ENCODE measurements around the gene SLAIN2.
"Not testable (repeated sequence)": the region's sequence is repeated elsewhere in the genome, so short reads cannot be mapped to it uniquely, and the experiment has no call there.

Gene SLAIN2

GRCh38 chr4:48340965-48341775 lies at the start of gene SLAIN2:
TSS of gene SLAIN2 (plus strand) at chr4:48341529. CDS start at chr4:48341740, 211 bp downstream.
- H3K4me3 ChIP-seq (ENCODE audit: low read depth, low read length): peak within 1 kb of the TSS; percentile 100
- H3K27ac ChIP-seq (ENCODE audit: low read depth, low read length): peak within 1 kb of the TSS; percentile 86
- no peaks in the 10 kb centered on the region for H3K9me3 ChIP-seq (ENCODE audit: control insufficient read depth, insufficient read depth, low read depth, low read length)
- H3K36me3 ChIP-seq (ENCODE audit: control insufficient read depth, insufficient read depth, low read length): no peaks in the 10 kb centered on the region; the same call in 1 of the 2 replicates
- H3K9ac ChIP-seq (ENCODE audit: low read length): peak within 1 kb of the TSS; percentile 89
- no peaks in the 10 kb centered on the region for H3K27me3 ChIP-seq (ENCODE audit: control insufficient read depth, insufficient read depth, low read length)
- peaks cover 36% of the 10 kb centered on the region for H3K4me1 ChIP-seq (ENCODE audit: control insufficient read depth, insufficient read depth, low read length)

GRCh38 chr4:48292218-48292790 lies 49.0 kb upstream of the SLAIN2 start:
- H3K27me3 ChIP-seq (ENCODE audit: control insufficient read depth, insufficient read depth, low read length); H3K4me1 ChIP-seq (ENCODE audit: control insufficient read depth, insufficient read depth, low read length); H3K9ac ChIP-seq (ENCODE audit: low read length); H3K36me3 ChIP-seq (ENCODE audit: control insufficient read depth, insufficient read depth, low read length); H3K27ac ChIP-seq (ENCODE audit: low read depth, low read length); H3K4me3 ChIP-seq (ENCODE audit: low read depth, low read length): not testable (repeated sequence)
- peaks cover 13% of the 10 kb centered on the region for H3K9me3 ChIP-seq (ENCODE audit: control insufficient read depth, insufficient read depth, low read depth, low read length)

GRCh38 chr4:48295116-48295515 lies 46.2 kb upstream of the SLAIN2 start:
- Histone ChIP-seq H3K27ac (ENCODE audit: low read depth, low read length) (no peak overlapping the region), H3K36me3 (ENCODE audit: control insufficient read depth, insufficient read depth, low read length) (no peaks in the 10 kb centered on the region), H3K4me1 (ENCODE audit: control insufficient read depth, insufficient read depth, low read length) (no peaks in the 10 kb centered on the region), H3K4me3 (ENCODE audit: low read depth, low read length) (no peak overlapping the region), H3K9me3 (ENCODE audit: control insufficient read depth, insufficient read depth, low read depth, low read length) (peaks cover 13% of the 10 kb centered on the region), H3K9ac (ENCODE audit: low read length) (no peak overlapping the region), H3K27me3 (ENCODE audit: control insufficient read depth, insufficient read depth, low read length) (no peaks in the 10 kb centered on the region)

GRCh38 chr4:48296365-48296764 lies 45.0 kb upstream of the SLAIN2 start:
- Histone ChIP-seq H3K27ac (ENCODE audit: low read depth, low read length) (no peak overlapping the region), H3K4me1 (ENCODE audit: control insufficient read depth, insufficient read depth, low read length) (no peaks in the 10 kb centered on the region), H3K27me3 (ENCODE audit: control insufficient read depth, insufficient read depth, low read length) (no peaks in the 10 kb centered on the region), H3K9me3 (ENCODE audit: control insufficient read depth, insufficient read depth, low read depth, low read length) (peaks cover 11% of the 10 kb centered on the region), H3K4me3 (ENCODE audit: low read depth, low read length) (no peak overlapping the region), H3K36me3 (ENCODE audit: control insufficient read depth, insufficient read depth, low read length) (no peaks in the 10 kb centered on the region), H3K9ac (ENCODE audit: low read length) (no peak overlapping the region)

GRCh38 chr4:48297256-48297846 lies 44.0 kb upstream of the SLAIN2 start:
- Histone ChIP-seq H3K27me3 (ENCODE audit: control insufficient read depth, insufficient read depth, low read length) (no peaks in the 10 kb centered on the region), H3K27ac (ENCODE audit: low read depth, low read length) (no peak overlapping the region), H3K4me3 (ENCODE audit: low read depth, low read length) (no peak overlapping the region), H3K9ac (ENCODE audit: low read length) (no peak overlapping the region), H3K36me3 (ENCODE audit: control insufficient read depth, insufficient read depth, low read length) (no peaks in the 10 kb centered on the region), H3K9me3 (ENCODE audit: control insufficient read depth, insufficient read depth, low read depth, low read length) (0 out of 2 replicates have a peak, but pooled peaks cover 7% of the 10 kb centered on the region), H3K4me1 (ENCODE audit: control insufficient read depth, insufficient read depth, low read length) (no peaks in the 10 kb centered on the region)

- no peaks in the 10 kb centered on the region for H3K27me3 ChIP-seq (ENCODE audit: control insufficient read depth, insufficient read depth, low read length)
- no peaks in the 10 kb centered on the region for H3K36me3 ChIP-seq (ENCODE audit: control insufficient read depth, insufficient read depth, low read length)
- no peaks in the 10 kb centered on the region for H3K9me3 ChIP-seq (ENCODE audit: control insufficient read depth, insufficient read depth, low read depth, low read length)
- H3K4me1 ChIP-seq (ENCODE audit: control insufficient read depth, insufficient read depth, low read length): no peaks in the 10 kb centered on the region
- H3K27ac ChIP-seq (ENCODE audit: low read depth, low read length): no peak overlapping the region
- H3K4me3 ChIP-seq (ENCODE audit: low read depth, low read length): no peak overlapping the region
- no peak overlapping the region for H3K9ac ChIP-seq (ENCODE audit: low read length)
Measured at GRCh38 chr4:48299560-48299959, 41.8 kb upstream of the SLAIN2 start.

GRCh38 chr4:48300004-48300403 lies 41.3 kb upstream of the SLAIN2 start:
- H3K27ac ChIP-seq (ENCODE audit: low read depth, low read length): no peak overlapping the region

GRCh38 chr4:48305508-48305907 lies 35.8 kb upstream of the SLAIN2 start:
- H3K9me3 ChIP-seq (ENCODE audit: control insufficient read depth, insufficient read depth, low read depth, low read length): no peaks in the 10 kb centered on the region
- H3K9ac ChIP-seq (ENCODE audit: low read length): no peak overlapping the region

More at GRCh38 chr4:48300004-48300403, 41.3 kb upstream of the SLAIN2 start:
- no peaks in the 10 kb centered on the region for H3K36me3 ChIP-seq (ENCODE audit: control insufficient read depth, insufficient read depth, low read length)
- H3K27me3 ChIP-seq (ENCODE audit: control insufficient read depth, insufficient read depth, low read length): no peaks in the 10 kb centered on the region
- no peaks in the 10 kb centered on the region for H3K9me3 ChIP-seq (ENCODE audit: control insufficient read depth, insufficient read depth, low read depth, low read length)
- no peak overlapping the region for H3K9ac ChIP-seq (ENCODE audit: low read length)
- no peaks in the 10 kb centered on the region for H3K4me1 ChIP-seq (ENCODE audit: control insufficient read depth, insufficient read depth, low read length)
- H3K4me3 ChIP-seq (ENCODE audit: low read depth, low read length): no peak overlapping the region

GRCh38 chr4:48307528-48307927 lies 33.8 kb upstream of the SLAIN2 start:
- Histone ChIP-seq H3K9ac (ENCODE audit: low read length) (no peak overlapping the region), H3K27ac (ENCODE audit: low read depth, low read length) (no peak overlapping the region), H3K4me1 (ENCODE audit: control insufficient read depth, insufficient read depth, low read length) (no peaks in the 10 kb centered on the region), H3K4me3 (ENCODE audit: low read depth, low read length) (no peak overlapping the region), H3K27me3 (ENCODE audit: control insufficient read depth, insufficient read depth, low read length) (no peaks in the 10 kb centered on the region), H3K9me3 (ENCODE audit: control insufficient read depth, insufficient read depth, low read depth, low read length) (no peaks in the 10 kb centered on the region), H3K36me3 (ENCODE audit: control insufficient read depth, insufficient read depth, low read length) (no peaks in the 10 kb centered on the region)

More at GRCh38 chr4:48305508-48305907, 35.8 kb upstream of the SLAIN2 start:
- Histone ChIP-seq H3K36me3 (ENCODE audit: control insufficient read depth, insufficient read depth, low read length) (no peaks in the 10 kb centered on the region), H3K27me3 (ENCODE audit: control insufficient read depth, insufficient read depth, low read length) (no peaks in the 10 kb centered on the region), H3K4me3 (ENCODE audit: low read depth, low read length) (no peak overlapping the region), H3K4me1 (ENCODE audit: control insufficient read depth, insufficient read depth, low read length) (no peaks in the 10 kb centered on the region), H3K27ac (ENCODE audit: low read depth, low read length) (no peak overlapping the region)

- Histone ChIP-seq H3K9ac (ENCODE audit: low read length) (no peak overlapping the region), H3K27ac (ENCODE audit: low read depth, low read length) (no peak overlapping the region), H3K4me1 (ENCODE audit: control insufficient read depth, insufficient read depth, low read length) (no peaks in the 10 kb centered on the region), H3K27me3 (ENCODE audit: control insufficient read depth, insufficient read depth, low read length) (no peaks in the 10 kb centered on the region), H3K36me3 (ENCODE audit: control insufficient read depth, insufficient read depth, low read length) (no peaks in the 10 kb centered on the region), H3K4me3 (ENCODE audit: low read depth, low read length) (no peak overlapping the region), H3K9me3 (ENCODE audit: control insufficient read depth, insufficient read depth, low read depth, low read length) (no peaks in the 10 kb centered on the region)
Measured at GRCh38 chr4:48308901-48309300, 32.4 kb upstream of the SLAIN2 start.

- no peaks in the 10 kb centered on the region for H3K36me3 ChIP-seq (ENCODE audit: control insufficient read depth, insufficient read depth, low read length)
- no peaks in the 10 kb centered on the region for H3K9me3 ChIP-seq (ENCODE audit: control insufficient read depth, insufficient read depth, low read depth, low read length)
- H3K9ac ChIP-seq (ENCODE audit: low read length): no peak overlapping the region
- H3K4me1 ChIP-seq (ENCODE audit: control insufficient read depth, insufficient read depth, low read length): no peaks in the 10 kb centered on the region
- H3K27ac ChIP-seq (ENCODE audit: low read depth, low read length): no peak overlapping the region
- H3K27me3 ChIP-seq (ENCODE audit: control insufficient read depth, insufficient read depth, low read length): no peaks in the 10 kb centered on the region
- H3K4me3 ChIP-seq (ENCODE audit: low read depth, low read length): no peak overlapping the region
Measured at GRCh38 chr4:48311896-48312295, 29.4 kb upstream of the SLAIN2 start.
